Measurements from ENCODE around the gene ARHGEF12. TPM values are rescaled to one million over a fixed set of nuclear protein-coding genes. Genes with fewer than 3 reads are reported as not detected.

ARHGEF12 gene
- total RNA-seq, 2 donors from 2014 or later: 46.5 to 71.1 TPM

DNA sequence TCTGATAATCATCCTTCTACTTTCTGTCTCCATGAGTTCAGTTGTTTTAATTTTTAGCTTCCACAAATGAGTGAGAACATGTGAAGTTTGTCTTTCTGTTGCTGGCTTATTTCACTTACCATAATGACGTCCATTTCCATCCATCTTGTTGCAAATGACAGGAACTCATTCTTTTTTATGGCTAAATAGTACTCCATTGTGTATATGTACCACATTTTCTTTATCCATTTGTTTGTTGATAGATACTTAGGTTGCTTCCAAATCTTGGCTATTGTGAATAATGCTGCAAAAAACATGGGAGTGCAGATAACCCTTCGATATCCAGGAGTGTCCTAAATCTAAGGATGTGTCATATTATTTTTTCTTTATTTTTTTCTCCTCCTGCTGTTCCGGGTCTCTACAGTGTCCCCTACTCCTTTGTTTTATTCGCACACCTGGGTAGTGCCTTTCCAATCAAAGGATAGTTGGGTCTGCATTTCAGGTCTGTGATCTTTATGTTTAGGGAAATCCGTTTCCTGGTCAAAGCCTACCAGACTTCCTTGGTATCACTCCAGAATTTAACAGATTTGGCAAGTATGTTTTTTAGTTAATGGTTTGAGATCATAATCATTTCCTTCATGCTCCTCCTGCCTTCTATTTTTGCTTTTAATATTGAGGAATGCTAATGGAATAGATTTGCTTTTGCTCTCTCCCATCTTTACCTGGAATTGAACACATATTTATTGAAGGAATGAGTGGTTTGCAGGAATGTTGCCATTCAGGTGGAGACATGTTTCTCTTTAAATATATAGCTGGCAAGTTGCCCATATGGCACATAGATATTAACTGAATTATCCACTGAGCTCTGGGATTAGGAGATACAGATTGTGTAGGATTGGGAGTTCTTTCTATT lies 53.7 kb downstream of the ARHGEF12 start:
- Histone ChIP-seq H3K4me3 (no peak overlapping the region), H3K36me3 (replicated peaks in 1 of 2; ENCODE audit: insufficient read depth in 1 of 2, low read depth in 2 of 2) (no peaks in the 10 kb centered on the region), H3K9me3 (no peaks in the 10 kb centered on the region), H3K27me3 (no peaks in the 10 kb centered on the region), H3K27ac (no peak overlapping the region), H3K4me1 (peaks cover 12% of the 10 kb centered on the region)
- ATAC-seq (no peak), DNase-seq (no peak)
- 85% methylated on average over 5 of the region's 5 CpGs for WGBS, 2 donors
- intact Hi-C loops (cut with DNase I): no loop called here
- TF ChIP-seq, protein P1, sequence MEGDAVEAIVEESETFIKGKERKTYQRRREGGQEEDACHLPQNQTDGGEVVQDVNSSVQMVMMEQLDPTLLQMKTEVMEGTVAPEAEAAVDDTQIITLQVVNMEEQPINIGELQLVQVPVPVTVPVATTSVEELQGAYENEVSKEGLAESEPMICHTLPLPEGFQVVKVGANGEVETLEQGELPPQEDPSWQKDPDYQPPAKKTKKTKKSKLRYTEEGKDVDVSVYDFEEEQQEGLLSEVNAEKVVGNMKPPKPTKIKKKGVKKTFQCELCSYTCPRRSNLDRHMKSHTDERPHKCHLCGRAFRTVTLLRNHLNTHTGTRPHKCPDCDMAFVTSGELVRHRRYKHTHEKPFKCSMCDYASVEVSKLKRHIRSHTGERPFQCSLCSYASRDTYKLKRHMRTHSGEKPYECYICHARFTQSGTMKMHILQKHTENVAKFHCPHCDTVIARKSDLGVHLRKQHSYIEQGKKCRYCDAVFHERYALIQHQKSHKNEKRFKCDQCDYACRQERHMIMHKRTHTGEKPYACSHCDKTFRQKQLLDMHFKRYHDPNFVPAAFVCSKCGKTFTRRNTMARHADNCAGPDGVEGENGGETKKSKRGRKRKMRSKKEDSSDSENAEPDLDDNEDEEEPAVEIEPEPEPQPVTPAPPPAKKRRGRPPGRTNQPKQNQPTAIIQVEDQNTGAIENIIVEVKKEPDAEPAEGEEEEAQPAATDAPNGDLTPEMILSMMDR (IDR thresholded peaks at IDR 0.05): no peak
- TF ChIP-seq POLR2A (IDR thresholded peaks at IDR 0.05): no peak

DNA sequence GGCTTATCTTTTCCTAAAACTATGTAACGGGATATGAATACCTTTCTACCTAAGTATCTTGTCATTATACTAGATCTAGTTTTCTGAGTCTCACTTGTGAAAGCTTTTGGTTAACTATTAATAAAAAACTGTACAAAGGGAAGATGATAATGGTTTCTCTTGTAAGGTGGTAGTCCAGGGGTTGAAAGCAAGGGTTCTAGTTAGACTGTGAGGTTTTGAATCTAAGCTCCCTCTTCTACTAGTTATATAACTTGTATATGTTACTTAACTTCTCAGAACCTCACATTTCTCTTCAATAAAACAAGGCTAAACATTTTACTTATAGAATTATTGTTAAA lies 54.3 kb downstream of the ARHGEF12 start:
- no peak for ATAC-seq
- no peaks in the 10 kb centered on the region for H3K36me3 ChIP-seq (replicated peaks in 1 of 2; ENCODE audit: insufficient read depth in 1 of 2, low read depth in 2 of 2)
- H3K4me3 ChIP-seq: no peak overlapping the region
- intact Hi-C loops (cut with DNase I): no loop called here
- H3K4me1 ChIP-seq: peaks cover 12% of the 10 kb centered on the region
- TF ChIP-seq, protein P1 (IDR thresholded peaks at IDR 0.05): no peak
- TF ChIP-seq POLR2A (IDR thresholded peaks at IDR 0.05): no peak
- no peaks in the 10 kb centered on the region for H3K9me3 ChIP-seq
- WGBS, 2 donors: 70 to 75% methylated on average over 1 of the region's 1 CpG
- H3K27ac ChIP-seq: no peak overlapping the region
- no peak for DNase-seq
- no peaks in the 10 kb centered on the region for H3K27me3 ChIP-seq

DNA sequence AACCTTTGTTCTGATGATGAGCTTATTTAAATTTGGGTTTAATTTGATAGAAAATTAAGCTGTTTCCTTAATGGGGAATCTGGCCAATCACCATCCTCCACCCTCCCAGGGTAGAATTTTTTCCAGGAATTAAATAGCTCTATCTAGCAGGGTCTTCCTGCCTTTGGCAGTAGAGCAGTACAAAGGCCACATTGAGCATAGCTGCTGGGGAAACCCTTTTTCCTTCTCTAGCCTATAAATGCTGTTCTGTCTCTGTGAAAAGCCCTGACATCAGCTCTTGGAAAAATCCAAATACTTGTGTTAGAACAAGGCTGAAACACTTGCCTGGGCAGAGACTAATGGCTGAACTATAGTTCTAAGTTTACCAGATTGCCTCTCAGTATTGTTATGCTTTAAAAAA lies 55.1 kb downstream of the ARHGEF12 start:
- peak; percentile 55 for ATAC-seq
- peak in 1 of 3 donors; percentile 6 for TF ChIP-seq POLR2A (IDR thresholded peaks at IDR 0.05)
- TF ChIP-seq, protein P1 (IDR thresholded peaks at IDR 0.05): no peak

DNA sequence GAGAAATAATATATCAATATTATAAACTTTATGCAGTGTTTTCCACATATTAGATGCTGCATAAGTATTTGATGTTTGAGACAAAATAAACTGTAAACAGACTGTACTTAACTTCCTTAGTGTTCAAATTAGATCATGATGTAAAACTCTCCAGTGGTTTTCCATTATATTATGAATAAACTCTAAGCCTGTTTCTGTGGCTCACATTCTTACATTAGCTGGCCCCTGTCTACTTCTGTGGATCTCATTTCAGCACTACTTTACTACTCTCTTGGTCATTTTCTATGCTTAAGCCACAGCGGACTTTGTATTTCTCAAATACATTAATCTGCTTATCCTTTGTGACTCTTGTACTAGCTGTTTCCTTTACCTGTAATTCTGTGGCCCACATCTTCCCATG lies 55.6 kb downstream of the ARHGEF12 start:
- Histone ChIP-seq H3K4me1 (peaks cover 12% of the 10 kb centered on the region), H3K27me3 (no peaks in the 10 kb centered on the region), H3K36me3 (replicated peaks in 1 of 2; ENCODE audit: insufficient read depth in 1 of 2, low read depth in 2 of 2) (no peaks in the 10 kb centered on the region), H3K4me3 (no peak overlapping the region), H3K9me3 (no peaks in the 10 kb centered on the region), H3K27ac (peak overlapping the region in 1 of 4 donors; percentile 50)
- DNase-seq (no peak), ATAC-seq (no peak)
- 80 to 97% methylated on average over 1 of the region's 1 CpG for WGBS, 2 donors
- intact Hi-C loops (cut with DNase I): no loop called here
- TF ChIP-seq, protein P1 (IDR thresholded peaks at IDR 0.05): no peak
- no peak for TF ChIP-seq POLR2A (IDR thresholded peaks at IDR 0.05)

More for the DNA sequence above, 55.1 kb downstream of the ARHGEF12 start:
- Histone ChIP-seq H3K4me3 (no peak overlapping the region), H3K36me3 (replicated peaks in 1 of 2; ENCODE audit: insufficient read depth in 1 of 2, low read depth in 2 of 2) (no peaks in the 10 kb centered on the region), H3K9me3 (no peaks in the 10 kb centered on the region), H3K4me1 (peaks cover 12% of the 10 kb centered on the region), H3K27me3 (no peaks in the 10 kb centered on the region), H3K27ac (peak overlapping the region in 1 of 4 donors; percentile 50)
- peak in 1 of 4 donors; percentile 7 for DNase-seq
- intact Hi-C loops (cut with DNase I): no loop called here

DNA sequence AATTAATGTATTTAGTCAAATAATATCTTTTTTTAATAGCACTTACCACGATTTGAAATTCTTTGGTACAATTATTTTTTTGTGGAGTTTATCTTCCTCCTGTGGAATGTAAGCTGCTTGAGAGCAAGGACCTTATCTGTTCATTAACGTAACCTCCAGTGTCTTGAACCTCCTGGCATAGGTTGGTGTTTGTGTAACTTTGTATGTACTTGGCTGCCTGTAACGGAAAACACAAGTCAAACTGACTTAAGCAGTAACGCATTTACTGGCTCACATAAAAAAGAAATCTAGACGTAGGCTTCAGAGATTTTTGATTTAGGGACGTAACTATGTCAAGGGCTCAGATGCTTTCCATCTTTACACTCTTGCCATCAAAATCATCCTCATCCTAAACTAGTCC lies 56.1 kb downstream of the ARHGEF12 start:
- TF ChIP-seq, protein P1 (IDR thresholded peaks at IDR 0.05): no peak
- no peak for TF ChIP-seq POLR2A (IDR thresholded peaks at IDR 0.05)
- Histone ChIP-seq H3K36me3 (replicated peaks in 1 of 2; ENCODE audit: insufficient read depth in 1 of 2, low read depth in 2 of 2) (no peaks in the 10 kb centered on the region), H3K27ac (peak overlapping the region in 1 of 4 donors; percentile 50), H3K4me3 (no peak overlapping the region), H3K9me3 (no peaks in the 10 kb centered on the region), H3K4me1 (peaks cover 12% of the 10 kb centered on the region), H3K27me3 (no peaks in the 10 kb centered on the region)
- no peak for DNase-seq
- intact Hi-C loops (cut with DNase I): no loop called here
- 58 to 69% methylated on average over 6 of the region's 6 CpGs for WGBS, 2 donors
- ATAC-seq: no peak
